ENCODE measurements around the gene PRKG2.
A peak's percentile ranks its signal among the peaks of the same experiment; 100 is the strongest.
"Not testable (repeated sequence)": the region's sequence is repeated elsewhere in the genome, so short reads cannot be mapped to it uniquely, and the experiment has no call there.

PRKG2 gene, protein sequence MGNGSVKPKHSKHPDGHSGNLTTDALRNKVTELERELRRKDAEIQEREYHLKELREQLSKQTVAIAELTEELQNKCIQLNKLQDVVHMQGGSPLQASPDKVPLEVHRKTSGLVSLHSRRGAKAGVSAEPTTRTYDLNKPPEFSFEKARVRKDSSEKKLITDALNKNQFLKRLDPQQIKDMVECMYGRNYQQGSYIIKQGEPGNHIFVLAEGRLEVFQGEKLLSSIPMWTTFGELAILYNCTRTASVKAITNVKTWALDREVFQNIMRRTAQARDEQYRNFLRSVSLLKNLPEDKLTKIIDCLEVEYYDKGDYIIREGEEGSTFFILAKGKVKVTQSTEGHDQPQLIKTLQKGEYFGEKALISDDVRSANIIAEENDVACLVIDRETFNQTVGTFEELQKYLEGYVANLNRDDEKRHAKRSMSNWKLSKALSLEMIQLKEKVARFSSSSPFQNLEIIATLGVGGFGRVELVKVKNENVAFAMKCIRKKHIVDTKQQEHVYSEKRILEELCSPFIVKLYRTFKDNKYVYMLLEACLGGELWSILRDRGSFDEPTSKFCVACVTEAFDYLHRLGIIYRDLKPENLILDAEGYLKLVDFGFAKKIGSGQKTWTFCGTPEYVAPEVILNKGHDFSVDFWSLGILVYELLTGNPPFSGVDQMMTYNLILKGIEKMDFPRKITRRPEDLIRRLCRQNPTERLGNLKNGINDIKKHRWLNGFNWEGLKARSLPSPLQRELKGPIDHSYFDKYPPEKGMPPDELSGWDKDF

DNA sequence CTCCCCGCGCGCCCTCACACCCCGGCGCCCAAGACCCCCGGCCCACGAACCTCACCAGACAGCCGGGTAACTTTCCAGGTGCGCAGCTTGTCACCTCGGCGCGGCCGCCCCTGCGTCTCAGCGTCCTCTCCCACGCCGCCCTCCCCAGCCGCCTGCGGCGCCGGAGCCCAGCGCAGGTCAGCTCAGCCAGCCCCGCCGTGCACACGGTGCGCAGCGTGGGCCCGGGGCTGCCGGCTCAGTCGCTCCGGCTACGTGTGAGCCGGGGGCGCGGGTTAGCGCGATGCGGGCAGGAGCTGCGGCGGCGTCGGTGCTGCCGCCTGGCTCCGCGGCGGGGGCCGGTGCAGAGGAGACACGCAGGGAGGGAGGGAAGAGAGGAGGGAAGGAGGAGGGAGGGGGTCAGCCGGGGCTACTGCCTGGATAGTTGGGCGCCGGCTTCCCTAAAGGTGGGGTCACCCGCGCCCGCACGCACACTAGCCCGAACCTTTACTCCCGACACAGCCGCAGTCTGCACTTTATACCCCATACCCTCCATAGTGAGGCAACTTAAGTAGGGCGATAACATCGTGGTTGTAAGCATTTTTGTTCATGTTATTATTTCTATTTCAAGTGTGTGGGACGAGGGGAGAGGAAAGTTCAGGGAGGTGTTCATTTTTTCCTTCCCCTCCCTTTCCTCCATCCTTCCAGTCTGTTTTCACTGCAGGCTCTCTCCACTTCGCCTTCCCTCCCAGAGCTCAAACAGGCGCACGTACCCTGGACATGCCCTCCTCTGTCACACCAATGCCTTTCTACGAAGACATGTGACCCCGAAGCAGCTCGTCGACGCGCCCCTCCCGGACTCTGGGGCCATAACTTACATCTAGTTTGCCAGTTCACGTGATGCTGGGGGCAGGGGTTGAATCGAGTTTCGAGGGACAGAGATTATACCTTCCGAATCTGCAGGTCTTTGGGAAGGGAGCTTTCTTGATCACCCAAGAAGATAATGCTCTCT, at the start of gene PRKG2:
Gene PRKG2, minus strand, starts transcription at position 342 of the 988 bp plus-strand sequence. CDS start 10,175 bp downstream, outside the sequence.
- DNase-seq: peak; percentile 57

DNA sequence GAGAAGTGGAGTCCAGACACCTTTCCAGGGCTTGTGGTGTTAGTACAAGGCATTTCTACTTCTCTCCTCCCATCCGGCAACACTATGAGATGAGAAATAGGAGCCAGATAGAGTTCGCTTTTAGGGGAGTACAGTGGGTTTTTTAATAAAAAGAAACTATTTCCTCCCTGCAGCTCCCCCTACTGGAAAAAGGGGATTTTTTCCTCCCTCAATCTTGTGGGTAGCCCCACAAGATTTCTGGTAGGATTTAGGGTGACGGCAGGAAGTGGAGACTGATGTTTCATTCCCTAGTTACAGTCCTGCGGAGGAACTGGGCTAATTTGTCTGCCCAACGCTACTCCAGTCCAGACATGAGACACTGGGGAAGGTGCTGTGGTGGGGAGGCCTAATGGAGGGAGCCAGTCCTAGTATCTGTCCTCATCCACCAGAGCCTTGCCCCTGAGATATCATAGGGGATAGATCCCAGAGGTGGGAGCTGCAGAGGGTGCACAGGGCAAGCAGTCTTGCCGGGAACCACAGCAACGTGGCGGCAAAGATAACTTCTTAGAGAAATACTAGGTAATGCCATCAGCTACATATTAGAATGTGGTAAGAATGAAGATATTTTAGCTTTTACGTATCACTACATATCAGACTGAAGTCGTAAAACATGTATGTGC, 45.5 kb upstream of the PRKG2 start:
- no peak for DNase-seq

DNA sequence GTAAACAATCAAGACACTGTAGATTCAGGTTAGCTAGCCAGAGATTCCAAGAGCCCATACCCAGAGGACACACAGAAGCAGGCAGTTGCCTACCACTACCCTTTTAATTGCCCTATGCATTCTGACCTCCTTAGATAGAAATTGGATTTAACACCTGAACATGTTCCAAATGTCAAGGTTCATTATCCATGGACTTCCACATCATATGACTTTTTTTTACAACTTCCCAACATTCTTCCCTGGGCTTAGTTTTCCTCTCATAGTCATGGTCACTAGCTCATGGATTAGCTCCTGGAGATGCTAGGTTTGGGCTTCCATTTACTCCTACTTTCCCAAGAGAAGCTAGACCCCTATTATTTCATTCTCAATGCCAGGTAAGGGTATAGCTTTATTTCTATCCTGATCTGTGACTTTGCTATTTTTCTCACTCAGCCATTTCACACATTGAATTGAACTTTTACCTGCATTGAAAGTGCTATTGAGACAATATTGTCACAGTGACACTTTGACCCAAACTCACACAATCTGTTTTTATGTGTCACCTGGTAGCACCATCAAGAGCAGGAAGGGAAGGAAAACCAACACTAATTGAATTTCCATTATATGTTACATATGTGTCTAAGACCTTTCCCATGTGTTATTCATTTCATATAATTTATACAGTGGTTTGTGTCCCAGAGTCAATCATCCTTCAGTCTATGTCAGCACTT, 44.0 kb upstream of the PRKG2 start:
- DNase-seq: no peak

DNA sequence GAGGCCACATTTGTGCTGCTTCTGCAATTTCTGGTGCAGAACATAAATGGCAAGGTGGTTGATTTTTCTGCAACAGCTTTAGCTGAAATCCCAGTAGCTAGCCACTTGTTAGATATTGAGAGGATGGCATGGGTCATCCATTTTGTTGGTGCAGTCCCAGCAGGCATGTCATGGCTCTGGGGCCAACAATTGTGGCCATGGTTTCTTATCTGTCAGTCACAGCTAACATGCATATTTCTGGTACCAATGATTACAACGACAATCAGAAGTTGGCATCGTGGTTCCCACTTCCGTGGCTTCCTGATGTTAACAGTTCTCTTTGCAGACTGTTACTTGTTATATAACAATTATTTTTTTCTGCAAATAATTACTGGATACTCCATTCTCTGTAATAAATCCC, 42.8 kb upstream of the PRKG2 start:
- no peak for DNase-seq

DNA sequence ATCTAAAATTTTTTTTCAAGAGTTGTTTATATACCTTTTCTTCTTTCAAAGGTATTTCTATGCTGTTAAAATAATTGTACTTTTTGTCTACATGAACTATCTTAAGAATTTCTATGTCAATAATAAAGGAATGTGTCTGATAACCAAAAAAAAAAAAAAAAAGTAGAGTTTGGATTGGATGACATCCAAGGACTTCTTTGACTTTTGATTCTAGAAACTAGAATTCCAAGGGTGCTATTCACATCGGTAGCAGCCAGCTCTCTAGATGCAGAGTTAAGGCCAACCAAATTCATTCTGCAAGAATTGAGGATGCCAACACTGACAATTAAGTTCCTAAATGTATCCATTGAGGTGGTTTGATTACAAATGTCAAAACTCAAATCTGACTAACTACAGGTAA, 42.0 kb upstream of the PRKG2 start:
- DNase-seq: no peak

DNA sequence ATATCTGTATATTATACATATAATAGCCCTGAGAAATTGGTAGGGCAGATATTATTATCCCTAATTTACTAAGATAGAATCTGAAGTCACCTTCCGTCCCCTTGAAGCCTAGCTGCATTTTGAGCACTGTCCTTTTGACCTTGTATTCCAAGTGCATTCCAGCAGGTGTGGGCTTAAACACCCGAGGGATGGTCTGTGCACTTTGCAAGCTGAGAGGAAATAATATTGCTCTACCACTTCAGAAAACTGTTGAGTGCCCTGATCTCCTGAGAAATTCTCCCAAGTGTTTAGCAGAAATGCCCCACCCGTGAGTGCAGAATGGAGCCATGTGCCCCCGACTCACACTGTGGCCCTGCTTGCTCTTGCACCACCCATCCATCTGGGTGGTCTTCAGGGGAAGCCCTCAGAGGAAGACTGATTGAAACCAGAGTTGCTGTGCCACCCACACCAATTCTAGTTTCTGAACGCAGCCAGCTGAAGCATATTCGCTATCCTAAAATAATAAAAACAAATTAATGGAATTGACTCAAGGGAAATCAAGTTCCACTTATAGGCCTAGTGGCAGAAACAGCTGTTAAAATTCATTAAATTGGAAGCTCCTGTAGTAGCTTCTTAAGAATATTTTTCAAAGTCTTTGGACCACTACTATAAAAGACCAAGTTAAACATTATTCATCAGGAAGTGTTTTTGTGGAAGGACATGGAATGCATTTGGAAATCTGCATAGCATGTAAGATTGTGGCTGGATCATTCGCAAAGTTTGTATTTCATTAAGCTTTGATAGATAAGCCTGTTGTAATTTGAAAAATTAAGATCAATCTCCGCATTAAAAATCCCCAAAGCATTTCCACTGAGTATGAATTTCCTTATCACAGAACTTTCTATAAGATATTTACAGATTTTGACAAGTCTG, 41.3 kb upstream of the PRKG2 start:
- DNase-seq: no peak

DNA sequence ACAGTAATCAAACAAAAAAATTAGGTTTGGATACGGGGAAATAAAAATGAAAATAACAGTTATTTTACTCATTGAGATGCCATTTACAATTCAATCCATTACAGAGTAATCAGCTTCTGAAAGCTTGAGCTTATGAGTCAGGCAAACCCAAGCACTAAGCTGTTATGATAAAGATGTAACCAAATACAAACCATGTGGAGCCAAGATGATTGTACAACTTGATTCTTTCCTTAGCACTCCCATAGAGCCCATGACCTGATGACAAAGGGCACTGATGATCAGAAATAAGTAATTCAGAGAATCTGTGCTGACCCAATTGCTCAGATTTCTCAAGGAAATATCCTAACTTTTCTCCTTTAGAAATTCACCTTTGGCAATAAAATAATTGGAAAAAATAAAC, 40.5 kb upstream of the PRKG2 start:
- no peak for DNase-seq

DNA sequence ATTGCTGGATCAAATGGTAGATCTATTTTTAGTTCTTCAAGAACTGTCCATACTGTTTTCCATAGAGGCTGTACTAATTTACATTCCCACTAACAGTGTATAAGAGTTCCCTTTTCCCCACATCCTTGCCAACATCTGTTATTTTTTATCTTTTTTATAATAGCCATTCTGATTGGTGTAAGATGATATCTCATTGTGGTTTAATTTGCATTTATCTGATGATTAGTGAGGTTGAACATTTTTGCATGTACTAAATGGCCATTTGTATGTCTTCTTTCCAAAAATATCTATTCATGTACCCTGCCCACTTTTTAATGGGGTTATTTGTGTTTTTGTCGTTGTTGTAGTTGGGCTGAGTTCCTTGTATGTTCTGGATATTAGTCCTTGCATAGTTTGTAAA, 35.4 kb upstream of the PRKG2 start:
- DNase-seq: no peak

DNA sequence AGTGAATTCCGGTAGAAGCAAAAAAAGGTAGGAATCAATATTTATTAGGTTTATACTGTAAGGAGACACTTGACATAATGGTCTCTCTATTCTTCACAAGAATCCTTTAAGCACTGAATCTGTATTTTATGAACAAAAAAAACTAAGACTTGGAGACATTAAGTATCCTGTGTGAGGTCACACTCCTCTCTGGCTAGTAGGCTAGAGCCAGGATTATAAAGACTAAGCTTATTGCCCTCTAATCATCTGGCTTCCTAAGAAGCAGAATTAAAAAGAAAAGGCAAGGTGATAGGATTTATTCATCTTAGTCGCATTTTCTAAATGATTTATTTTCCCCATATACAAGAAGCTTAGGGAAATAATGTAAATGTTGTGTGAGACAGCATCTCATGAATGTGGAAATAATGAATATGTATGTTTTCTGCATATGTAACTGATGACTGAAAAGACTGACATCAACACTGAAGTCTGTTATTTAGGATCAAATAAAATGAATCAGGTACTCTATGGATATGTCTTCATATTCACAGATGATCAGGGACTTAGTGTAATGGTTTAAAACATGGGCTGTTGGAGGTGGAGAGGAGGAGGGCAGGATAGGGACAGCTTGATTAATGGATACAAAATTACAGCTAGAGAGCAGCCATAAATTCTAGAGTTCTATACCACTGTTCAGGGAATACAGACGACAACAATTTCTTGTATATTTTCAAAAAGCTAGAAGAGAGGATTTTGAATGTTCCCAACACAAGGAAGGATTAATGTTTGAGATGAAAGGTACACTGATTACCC, 30.4 kb upstream of the PRKG2 start:
- DNase-seq: no peak

DNA sequence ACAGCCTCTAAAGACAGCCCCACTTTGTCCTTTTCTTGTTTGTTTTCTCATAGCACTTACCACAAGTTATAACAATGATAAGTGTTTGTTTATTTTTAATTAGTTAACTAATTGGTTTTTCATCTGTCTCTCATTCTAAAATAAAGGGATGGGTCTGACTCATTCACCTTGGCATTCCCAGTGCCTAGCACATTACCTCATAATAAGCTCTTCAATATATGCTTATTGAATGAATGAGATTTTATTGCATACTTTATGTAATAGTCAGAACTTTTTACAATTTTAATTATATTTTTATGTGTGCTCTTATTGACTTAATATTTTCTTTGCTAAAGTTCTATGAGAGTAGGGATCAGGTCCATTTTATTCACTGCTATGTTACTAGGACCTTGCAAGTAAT, 22.8 kb upstream of the PRKG2 start:
- no peak for DNase-seq

DNA sequence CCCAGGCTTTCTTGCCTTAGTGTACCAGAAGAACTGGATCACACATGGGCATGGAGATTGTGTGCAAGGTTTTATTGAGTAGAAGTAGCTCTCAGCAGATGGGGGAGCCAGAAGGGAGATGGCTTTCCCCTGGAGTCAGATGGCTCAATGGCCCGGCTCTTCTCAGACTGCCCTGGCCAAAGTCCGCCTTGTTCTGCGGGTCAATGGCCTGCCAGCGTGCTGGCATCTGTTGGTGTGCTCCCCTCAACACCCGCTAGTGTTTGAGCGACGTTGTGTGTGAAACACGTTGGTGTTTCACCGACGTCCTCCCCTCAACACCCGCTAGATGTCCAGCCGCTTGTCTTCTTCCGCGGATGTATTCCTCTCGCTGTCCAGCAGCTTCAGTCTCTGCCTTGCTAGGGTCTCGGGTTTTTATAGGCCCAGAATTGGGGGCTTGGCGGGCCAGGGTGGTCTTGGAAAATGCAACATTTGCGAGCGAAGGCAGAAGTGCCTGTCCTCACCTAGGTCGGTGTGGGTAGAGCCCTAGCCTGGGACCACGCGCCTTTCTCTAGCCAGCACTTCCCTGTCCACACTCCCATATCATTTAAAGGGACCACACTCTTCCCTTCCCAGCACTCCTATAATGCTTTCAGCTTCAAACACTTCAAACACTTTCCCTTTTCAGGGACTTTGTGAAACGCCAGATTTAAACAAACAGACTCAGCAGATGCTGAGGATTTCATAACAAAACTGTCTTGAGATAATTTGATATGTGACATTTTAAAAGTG, 21.1 kb upstream of the PRKG2 start:
- DNase-seq: no peak

DNA sequence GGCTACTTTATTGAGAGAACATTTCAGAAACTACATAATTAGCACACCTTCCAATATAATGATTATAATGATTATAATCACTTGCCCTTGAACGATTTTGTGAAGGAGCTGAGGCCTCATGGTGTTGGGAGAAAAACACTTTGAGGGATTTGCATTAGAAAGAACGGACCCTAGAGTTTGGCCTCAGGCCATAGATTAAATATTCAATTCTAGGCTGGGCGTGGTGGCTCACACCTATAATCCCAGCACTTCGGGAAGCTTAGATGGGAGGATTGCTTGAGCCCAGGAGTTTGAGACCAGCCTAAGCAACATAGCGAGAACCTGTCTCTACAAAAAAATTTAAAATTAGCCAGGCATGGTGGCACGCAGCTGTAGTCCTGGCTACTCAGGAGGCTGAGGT, 12.9 kb upstream of the PRKG2 start:
- no peak for DNase-seq

DNA sequence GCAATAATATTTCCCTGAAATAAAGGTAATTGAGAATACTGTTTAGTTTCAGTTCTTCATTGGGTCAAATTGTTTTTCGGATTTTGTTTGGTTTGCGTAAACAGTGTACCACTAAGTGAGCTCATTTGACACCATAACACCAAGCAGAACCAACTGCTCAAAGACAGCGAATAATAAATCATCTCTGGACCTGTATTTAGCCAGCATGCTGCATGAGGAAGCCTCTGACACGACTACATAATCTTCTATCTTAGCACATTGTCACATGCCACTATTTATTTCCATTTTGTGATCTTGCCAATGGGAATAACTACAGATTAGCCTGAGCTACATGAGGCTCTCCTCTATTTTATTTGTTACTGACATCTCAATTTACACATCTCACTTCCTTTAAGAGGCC, 12.1 kb upstream of the PRKG2 start:
- DNase-seq: no peak

DNA sequence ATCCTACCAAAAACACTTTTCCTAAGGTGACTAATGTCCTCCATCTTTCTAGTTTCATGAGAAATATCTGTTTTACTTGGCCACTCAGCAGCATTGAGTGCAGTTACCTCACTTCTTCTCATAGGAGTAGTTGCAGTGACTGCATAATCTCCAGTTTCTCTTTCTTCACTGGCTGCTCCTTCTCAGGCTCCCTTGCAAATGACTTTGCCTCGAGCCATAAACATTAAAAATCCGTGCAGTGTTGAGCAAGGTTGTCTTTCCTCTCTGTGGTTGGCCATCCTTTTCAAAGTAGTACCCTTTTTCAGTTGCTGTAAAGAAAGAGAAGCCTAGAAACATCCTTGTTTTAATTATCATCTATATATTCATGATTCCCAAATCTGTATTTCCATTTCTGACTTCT, 10.2 kb upstream of the PRKG2 start:
- DNase-seq: no peak

DNA sequence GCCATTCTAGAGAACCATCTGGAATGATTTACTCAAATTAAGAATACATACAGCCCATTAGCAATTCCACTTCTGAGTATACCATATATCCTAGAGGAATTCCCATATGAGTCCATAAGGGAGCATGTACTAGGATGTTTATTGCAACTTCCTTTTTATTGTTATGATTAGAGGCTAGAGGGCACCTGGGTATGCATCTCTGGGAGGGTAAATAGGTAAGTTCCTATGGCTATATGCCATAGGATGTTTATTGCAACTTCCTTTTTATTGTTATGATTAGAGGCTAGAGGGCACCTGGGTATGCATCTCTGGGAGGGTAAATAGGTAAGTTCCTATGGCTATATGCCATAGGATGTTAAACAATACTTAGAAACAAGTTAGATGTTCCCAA, 7.1 kb upstream of the PRKG2 start:
- DNase-seq: not testable (repeated sequence)

DNA sequence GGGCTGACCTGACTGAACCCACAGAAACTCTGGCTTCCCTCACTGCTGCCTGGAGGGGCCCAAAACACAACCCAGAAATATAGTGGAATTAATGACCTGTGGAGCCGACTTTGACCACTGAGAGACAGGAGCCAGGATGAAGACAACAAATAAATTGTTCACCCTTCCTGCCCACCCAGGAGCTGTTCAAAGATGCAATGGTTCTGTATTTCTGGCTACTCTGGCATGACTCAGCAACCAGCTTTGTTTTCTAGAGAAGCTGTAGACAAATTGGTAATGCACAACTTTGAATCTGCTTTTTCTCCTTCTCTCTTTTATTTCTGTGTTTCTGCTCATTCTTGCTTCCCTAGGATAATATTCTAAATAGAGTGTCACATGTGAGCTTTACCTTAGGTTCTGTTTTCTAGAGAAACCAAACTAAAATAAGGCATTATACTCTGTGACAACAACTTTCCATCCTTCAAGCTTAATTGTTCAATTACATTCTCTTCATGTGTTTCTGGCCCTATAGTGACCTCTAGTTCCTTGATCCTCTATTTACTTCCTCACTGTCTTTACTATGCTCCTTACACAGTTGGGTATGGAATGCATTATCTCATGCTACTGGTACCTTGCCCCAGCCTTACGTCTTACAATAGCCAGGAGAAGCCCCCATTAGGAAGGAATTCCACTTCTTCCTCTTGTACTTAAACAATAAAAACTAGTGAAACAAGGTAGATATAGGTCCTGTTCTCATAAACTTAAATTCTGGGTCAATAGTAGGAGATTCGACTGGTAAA, 6.5 kb upstream of the PRKG2 start:
- no peak for DNase-seq

DNA sequence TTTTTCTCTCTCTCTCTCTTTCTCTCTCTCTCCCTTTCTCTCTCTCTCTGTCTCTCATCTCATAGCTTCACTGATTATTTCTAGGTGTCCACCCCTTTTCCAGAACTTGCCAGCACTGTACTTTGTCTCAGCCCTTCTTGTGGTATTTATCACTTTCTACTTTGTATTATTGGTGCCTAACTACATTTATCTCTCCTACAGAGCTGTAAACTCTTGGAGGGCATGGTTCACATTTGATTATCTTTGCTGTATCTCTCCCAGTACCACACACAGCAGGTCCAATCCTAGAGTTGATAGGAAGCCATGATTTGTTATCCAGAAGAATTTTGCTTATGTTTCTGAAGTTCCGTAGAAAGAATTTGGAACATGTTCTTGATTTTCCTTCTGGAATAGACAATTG, 5.2 kb upstream of the PRKG2 start:
- DNase-seq: no peak

DNA sequence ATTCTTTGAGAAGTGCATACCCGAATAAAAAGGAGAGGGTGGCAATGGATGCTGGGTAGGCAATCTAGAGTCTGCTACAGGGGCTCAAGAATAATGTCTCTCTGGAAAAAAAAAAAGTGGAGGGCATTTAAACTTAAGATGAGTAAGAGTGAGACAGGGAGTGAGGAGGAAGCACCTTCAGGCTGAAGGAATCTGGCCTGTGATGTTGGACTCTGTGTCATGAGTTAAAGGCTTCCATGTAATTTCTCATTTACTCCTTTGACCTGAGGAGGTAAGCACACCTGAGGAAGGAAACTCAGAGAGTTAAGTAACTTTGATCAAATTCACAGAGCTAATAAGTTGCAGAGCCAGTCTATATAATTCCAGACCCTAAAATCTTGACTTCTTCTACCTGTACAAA, 3.2 kb upstream of the PRKG2 start:
- DNase-seq: no peak

All from left hindlimb (tissue), 1 donor.